Epithelial cell of proximal tubule (primary cell): ENCODE measurements around the gene CNNM2. TPM values are rescaled to one million over a fixed set of nuclear protein-coding genes. Genes with fewer than 3 reads are reported as not detected.

Experiments used
- DNase-seq: peaks from one replicate; pipeline ENCODE4 v3.0.0-alpha.2; 2011; ENCODE audit warnings: low read depth
- H3K4me3 ChIP-seq: 2 replicates; pipeline ENCODE4 v1.5.1; 2011; ENCODE audit warnings: low read depth, mild to moderate bottlenecking, low read length
- total RNA-seq: library from RNA; depleted of rRNA; stranded (reverse); fragments of >200 nt; gene quantifications from 2 replicates; pipeline ENCODE4 v1.2.3, GENCODE V29; 2015
- TF ChIP-seq, protein P1 (sequence below): conservative IDR thresholded peaks from 2 replicates; pipeline ENCODE4 v1.5.1; 2012; ENCODE audit warnings: low read depth, mild to moderate bottlenecking, low read length

Gene CNNM2
- total RNA-seq, 1 donor from 2014 or later: 1.2 TPM

DNA sequence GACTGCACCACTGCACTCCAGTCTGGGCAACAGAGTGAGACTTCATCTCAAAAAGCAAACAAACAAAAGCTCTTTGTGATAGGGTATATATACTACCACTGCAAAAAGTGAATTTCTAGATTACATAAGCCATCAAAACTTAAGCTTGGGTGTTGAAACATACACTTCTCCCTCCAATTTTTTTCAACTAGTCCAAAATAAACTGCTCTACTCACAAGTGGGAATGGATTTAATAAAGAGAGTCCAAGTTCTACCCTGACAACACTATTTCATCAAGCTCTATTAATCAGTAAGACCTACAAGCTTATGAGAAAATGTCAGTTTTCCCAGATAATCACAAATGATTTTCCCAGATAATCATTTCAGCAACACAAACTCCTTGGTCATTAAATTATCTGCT lies 192.3 kb downstream of the CNNM2 start:
- DNase-seq: no peak
- H3K4me3 ChIP-seq: no peak overlapping the region
- TF ChIP-seq, protein P1, sequence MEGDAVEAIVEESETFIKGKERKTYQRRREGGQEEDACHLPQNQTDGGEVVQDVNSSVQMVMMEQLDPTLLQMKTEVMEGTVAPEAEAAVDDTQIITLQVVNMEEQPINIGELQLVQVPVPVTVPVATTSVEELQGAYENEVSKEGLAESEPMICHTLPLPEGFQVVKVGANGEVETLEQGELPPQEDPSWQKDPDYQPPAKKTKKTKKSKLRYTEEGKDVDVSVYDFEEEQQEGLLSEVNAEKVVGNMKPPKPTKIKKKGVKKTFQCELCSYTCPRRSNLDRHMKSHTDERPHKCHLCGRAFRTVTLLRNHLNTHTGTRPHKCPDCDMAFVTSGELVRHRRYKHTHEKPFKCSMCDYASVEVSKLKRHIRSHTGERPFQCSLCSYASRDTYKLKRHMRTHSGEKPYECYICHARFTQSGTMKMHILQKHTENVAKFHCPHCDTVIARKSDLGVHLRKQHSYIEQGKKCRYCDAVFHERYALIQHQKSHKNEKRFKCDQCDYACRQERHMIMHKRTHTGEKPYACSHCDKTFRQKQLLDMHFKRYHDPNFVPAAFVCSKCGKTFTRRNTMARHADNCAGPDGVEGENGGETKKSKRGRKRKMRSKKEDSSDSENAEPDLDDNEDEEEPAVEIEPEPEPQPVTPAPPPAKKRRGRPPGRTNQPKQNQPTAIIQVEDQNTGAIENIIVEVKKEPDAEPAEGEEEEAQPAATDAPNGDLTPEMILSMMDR: no peak

DNA sequence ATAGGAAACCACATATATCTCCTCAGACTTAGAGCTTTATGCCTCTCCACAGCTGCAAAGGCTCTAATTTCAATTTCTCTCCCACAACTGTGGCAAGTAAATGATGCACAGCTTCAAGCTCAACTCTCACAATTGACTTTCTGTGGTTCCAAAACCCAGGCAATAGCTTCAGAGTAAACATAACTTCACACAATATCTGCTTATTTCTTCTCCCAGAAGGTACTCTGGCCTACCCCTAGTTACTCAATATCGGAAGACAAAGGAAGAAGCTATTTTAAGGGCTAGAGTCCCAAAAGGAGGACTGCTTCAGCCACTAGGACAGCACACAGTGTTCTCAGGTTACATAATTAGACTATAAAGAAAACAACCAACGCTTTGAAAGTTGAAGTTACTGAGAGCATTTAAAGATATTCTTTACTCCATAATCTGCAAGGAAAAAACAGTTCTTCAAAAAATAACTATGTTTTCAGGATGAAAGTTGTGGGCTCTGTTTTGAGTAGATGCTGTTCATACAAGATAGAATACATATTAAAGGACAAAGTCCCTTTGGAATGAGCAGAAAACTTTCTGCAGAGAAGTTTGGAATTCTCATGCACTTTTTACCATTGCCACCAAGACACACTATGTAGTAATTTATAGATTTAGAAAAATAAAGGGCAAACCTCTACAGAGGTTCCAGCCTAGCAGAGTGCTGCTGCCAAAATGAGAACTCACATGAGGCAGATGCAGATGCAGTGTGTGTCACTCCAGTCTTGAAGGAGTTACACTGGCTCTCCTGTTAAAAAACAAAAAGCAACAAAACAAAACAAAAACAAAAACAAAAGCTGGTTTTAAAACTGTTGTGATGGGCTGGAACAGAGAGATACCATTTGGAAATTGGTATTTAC lies 193.2 kb downstream of the CNNM2 start:
- no peak overlapping the region for H3K4me3 ChIP-seq
- DNase-seq: no peak
- TF ChIP-seq, protein P1: no peak

DNA sequence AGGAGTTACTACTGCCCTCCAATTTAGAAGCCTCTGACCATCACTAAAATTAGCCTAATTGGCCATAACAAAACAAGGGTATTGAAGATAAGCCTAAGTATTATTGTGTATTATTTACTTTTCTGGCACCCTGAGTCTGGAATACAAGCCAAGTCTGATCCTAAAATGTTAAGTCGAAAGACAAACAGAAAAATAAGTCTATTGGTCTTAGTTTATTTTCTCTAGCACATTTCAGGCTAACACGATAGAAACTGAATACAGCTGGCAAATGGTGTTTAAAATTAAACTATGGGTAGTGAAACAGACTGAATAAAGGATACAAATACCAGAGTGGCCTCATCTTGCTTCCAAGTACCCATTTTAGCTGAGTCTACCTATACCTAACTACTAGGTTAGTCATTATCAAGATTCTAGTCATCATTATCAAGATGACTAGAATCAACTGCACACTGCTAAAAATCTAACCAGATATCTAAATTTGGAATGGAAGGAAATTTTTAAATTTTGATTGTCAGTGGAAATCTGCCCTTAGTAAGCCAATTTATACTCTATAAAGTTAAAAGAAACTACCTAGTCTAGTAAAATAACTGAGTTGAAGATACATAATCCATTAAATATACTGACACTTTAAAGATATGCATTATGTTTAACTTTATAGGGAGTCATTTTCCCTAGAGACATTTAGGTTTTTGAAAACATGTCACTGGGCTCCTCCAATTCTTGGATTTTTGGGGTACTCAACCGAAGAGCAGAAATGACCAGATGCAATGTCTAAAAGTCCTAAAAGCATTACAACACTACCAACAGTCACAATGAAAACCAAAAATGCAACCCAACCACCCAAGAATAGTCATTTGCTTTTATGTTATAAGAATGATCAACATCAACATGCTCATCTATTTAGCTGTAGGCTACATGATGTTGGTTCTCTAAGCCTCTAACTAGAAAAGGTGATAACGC lies 194.1 kb downstream of the CNNM2 start:
- TF ChIP-seq, protein P1: no peak
- H3K4me3 ChIP-seq: no peak overlapping the region
- DNase-seq: no peak

DNA sequence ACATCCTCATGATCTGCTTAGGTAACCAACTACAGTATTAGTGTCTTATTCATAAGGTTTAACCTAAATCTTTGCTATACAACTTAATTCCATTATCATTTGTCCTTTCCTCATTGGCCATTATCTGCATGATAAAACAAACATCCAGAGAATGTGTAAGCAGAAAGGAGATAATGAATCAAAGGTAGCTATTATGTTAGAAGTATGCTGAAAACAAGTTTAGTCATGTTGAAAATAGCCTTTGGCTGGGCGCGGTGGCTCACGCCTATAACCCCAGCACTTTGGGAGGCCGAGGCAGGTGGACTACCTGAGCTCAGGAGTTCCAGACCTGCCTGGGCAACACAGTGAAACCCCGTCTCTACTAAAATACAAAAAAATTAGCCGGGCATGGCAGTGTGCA lies 196.8 kb downstream of the CNNM2 start:
- TF ChIP-seq, protein P1: no peak
- DNase-seq: no peak
- H3K4me3 ChIP-seq: no peak overlapping the region

DNA sequence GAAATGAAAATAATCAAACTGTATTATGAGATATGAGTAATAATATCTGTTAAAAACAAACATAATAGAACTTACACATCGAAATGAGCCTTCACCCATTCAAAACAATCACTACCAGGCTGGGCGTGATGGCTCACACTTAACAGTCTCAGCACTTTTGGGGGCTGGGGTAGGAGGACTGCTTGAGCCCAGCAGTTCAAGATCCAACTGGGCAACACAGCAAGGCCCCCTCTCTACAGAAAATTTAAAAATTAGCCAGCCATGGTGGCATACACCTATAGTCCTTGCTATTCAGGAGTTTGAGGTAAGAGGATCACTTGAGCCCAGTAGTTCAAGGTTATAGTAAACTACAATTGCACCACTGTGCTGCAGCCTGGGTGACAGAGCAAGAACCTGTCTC lies 199.2 kb downstream of the CNNM2 start:
- TF ChIP-seq, protein P1: no peak
- no peak overlapping the region for H3K4me3 ChIP-seq
- no peak for DNase-seq

DNA sequence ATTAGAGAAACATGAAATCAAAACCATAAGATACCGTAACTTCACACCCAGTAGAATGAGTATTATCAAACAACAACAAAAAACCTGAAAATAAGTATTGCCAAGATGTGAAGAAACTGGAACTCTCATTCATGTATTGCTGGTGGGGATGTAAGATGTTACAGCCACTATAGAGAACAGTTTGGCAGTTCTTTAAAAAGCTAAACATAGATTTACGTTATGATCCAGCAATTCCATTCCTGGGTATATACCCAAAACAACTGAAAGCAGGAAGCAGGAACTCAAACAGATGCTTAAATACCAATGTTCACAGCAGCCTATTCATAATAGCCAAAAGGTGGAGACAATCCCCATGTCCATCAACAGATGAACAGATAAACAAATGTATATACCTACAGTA lies 202.5 kb downstream of the CNNM2 start:
- TF ChIP-seq, protein P1: no peak
- no peak for DNase-seq
- no peak overlapping the region for H3K4me3 ChIP-seq
